Measurements from ENCODE around the gene SLC25A34.

SLC25A34 gene

GRCh38 chr1:15775706-15776105, 39.6 kb downstream of the SLC25A34 start:
- no peak for DNase-seq (ENCODE audit: low spot score)

GRCh38 chr1:15777909-15778707, 42.0 kb downstream of the SLC25A34 start:
- DNase-seq (ENCODE audit: low spot score): no peak

GRCh38 chr1:15785683-15786082, 49.6 kb downstream of the SLC25A34 start:
- DNase-seq (ENCODE audit: low spot score): no peak

GRCh38 chr1:15786581-15786980, 50.5 kb downstream of the SLC25A34 start:
- DNase-seq (ENCODE audit: low spot score): no peak

GRCh38 chr1:15788624-15789301, 52.7 kb downstream of the SLC25A34 start:
- no peak for DNase-seq (ENCODE audit: low spot score)
